ENCODE measurements around the gene CASP3.
"Not testable (repeated sequence)": the region's sequence is repeated elsewhere in the genome, so short reads cannot be mapped to it uniquely, and the experiment has no call there.

Gene CASP3

GRCh38 chr4:184664445-184665210 lies 15.4 kb upstream of the CASP3 start:
- no peak for DNase-seq (ENCODE audit: low read depth in 2 of 2)

- no peak for DNase-seq (ENCODE audit: low read depth in 2 of 2)
Measured at GRCh38 chr4:184662236-184662635, 13.0 kb upstream of the CASP3 start.

GRCh38 chr4:184660978-184661377 lies 11.7 kb upstream of the CASP3 start:
- DNase-seq (ENCODE audit: low read depth in 2 of 2) = no peak

GRCh38 chr4:184657820-184658219 lies 8.6 kb upstream of the CASP3 start:
- not testable (repeated sequence) for DNase-seq (ENCODE audit: low read depth in 2 of 2)

- no peak for DNase-seq (ENCODE audit: low read depth in 2 of 2)
Measured at GRCh38 chr4:184657144-184657543, 7.9 kb upstream of the CASP3 start.

- DNase-seq (ENCODE audit: low read depth in 2 of 2) = no peak
Measured at GRCh38 chr4:184655889-184656869, 6.9 kb upstream of the CASP3 start.

- DNase-seq (ENCODE audit: low read depth in 2 of 2) = no peak
Measured at GRCh38 chr4:184653650-184654049, 4.4 kb upstream of the CASP3 start.

- not testable (repeated sequence) for DNase-seq (ENCODE audit: low read depth in 2 of 2)
Measured at GRCh38 chr4:184652681-184653080, 3.4 kb upstream of the CASP3 start.

- no peak for DNase-seq (ENCODE audit: low read depth in 2 of 2)
Measured at GRCh38 chr4:184651899-184652298, 2.7 kb upstream of the CASP3 start.

GRCh38 chr4:184649971-184650855 lies 966 bp upstream of the CASP3 start:
- no peak for DNase-seq (ENCODE audit: low read depth in 2 of 2)

GRCh38 chr4:184648313-184649025 lies 778 bp downstream of the CASP3 start:
- DNase-seq (ENCODE audit: low read depth in 2 of 2) = peak in 1 of 2 donors; percentile 46

GRCh38 chr4:184648054-184648312 lies 1.3 kb downstream of the CASP3 start:
- DNase-seq (ENCODE audit: low read depth in 2 of 2) = no peak

- no peak for DNase-seq (ENCODE audit: low read depth in 2 of 2)
Measured at GRCh38 chr4:184647266-184648053, 1.8 kb downstream of the CASP3 start.

GRCh38 chr4:184645904-184646610 lies 3.2 kb downstream of the CASP3 start:
- DNase-seq (ENCODE audit: low read depth in 2 of 2) = no peak

GRCh38 chr4:184644553-184645307 lies 4.5 kb downstream of the CASP3 start:
- DNase-seq (ENCODE audit: low read depth in 2 of 2) = no peak

GRCh38 chr4:184643731-184644130 lies 5.5 kb downstream of the CASP3 start:
- no peak for DNase-seq (ENCODE audit: low read depth in 2 of 2)

GRCh38 chr4:184641451-184641850 lies 7.8 kb downstream of the CASP3 start:
- no peak for DNase-seq (ENCODE audit: low read depth in 2 of 2)

- DNase-seq (ENCODE audit: low read depth in 2 of 2) = no peak
Measured at GRCh38 chr4:184641022-184641421, 8.2 kb downstream of the CASP3 start.

- no peak for DNase-seq (ENCODE audit: low read depth in 2 of 2)
Measured at GRCh38 chr4:184636897-184637296, 12.3 kb downstream of the CASP3 start.
